Medulla oblongata (tissue), 1 donor: ENCODE results near the gene TM9SF1.
A peak's percentile ranks its signal among the peaks of the same experiment; 100 is the strongest.

Experiments
- DNase-seq: peaks from one replicate; pipeline ENCODE4 v3.0.0-alpha.2; 2015; ENCODE audit errors: extremely low spot score

The TM9SF1 gene, protein sequence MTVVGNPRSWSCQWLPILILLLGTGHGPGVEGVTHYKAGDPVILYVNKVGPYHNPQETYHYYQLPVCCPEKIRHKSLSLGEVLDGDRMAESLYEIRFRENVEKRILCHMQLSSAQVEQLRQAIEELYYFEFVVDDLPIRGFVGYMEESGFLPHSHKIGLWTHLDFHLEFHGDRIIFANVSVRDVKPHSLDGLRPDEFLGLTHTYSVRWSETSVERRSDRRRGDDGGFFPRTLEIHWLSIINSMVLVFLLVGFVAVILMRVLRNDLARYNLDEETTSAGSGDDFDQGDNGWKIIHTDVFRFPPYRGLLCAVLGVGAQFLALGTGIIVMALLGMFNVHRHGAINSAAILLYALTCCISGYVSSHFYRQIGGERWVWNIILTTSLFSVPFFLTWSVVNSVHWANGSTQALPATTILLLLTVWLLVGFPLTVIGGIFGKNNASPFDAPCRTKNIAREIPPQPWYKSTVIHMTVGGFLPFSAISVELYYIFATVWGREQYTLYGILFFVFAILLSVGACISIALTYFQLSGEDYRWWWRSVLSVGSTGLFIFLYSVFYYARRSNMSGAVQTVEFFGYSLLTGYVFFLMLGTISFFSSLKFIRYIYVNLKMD

DNA sequence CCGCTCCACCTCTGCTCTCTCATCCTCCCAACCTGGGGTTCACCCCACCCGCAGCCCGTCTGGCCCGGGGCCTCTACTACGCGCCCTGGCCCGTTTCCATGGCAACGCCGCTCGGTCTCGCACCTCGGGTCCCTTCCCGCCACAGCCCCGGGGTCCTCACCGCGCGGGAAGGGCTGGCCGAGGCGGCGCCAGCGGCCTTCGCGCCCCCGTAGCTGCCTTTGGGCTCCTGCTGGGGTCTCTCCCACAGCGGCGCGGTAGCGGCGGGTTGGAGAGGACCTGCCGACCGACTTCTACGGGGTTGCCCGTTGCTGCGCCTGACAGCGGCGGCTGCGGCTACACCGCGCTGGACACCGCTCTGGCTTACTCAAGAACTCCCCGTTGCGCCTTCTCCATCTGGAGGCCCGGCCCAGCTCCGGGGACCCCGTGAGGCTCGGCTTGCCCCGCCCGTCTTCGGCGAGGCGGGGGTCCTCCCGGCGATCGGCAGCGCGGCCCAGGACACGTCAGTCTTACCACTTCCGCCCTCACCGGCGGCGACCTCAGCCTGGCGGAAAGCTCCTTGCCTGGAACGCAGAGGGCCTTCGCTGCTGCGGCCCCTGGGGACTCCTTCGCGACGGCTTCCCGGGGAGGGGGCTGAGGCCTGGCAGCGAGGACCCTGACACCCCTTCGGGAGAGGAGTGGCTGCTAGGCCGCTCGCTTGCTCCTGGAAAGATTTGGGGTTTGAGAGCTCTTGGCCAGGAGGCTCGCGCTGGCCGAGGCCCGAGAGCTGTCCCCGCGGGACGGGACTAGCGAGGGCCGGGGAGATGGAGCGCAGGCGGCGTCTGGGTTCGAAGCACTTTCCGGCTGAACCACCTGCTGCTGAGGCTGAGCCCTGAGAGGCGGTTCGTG lies at the start of gene TM9SF1:
TSS of gene TM9SF1 (minus strand) at position 256 of the 885 bp plus-strand sequence. CDS start 422 bp downstream, outside the sequence.
- peak; percentile 88 for DNase-seq

DNA sequence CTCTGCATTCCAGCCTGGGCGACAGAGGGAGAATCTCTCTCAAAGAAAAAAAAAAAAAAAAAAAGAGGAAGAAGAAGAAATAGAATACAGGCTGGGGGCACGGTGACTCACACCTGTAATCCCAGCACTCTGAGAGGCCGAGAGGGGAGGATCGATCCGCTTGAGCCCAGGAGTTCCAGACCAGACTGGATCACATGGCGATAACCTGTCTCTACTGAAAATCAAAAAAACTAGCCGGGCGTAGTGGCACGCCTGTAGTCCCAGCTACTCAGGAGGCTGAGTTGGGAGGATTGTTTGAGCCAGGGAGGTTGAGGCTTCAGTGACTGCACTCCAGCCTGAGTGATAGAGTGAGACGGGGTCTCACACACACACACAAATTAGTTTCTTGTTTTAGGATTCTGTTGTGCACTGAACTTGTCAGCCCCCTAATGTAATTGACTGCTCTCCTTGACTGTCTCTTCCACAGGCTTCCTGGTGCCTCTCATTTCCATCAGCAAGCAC lies 48.1 kb upstream of the TM9SF1 start:
- DNase-seq, result peak; percentile 37

DNA sequence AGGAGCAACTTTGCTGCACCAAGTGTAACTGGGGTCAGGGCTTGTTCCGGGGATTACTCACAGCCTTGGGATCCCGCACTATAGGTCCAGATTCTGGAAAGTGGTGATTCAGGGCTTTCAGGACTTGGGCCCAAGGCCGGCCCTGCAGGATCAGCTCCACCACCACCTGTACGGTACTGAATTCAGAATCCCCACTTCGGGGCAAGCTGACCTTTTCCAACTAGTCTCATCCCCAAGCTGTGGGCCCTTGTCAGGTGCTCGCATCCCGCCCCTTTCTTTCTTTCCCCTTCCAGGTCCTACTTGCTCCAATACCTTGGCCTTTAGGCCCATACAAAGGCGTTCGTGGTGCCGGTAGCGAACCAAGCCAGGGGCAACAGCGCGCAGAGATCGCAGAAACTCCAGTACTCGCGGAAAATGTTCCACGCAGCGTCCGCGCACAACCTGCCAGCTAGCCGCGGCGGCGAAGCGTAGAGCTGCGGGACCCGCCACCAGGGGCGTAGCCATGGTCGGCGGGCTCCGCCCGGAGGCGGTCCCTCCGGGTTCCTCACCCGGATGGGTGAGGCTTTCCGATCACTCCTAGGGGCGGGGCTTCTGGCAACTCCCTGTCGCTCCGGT lies 46.7 kb upstream of the TM9SF1 start:
- DNase-seq, result peak; percentile 96

DNA sequence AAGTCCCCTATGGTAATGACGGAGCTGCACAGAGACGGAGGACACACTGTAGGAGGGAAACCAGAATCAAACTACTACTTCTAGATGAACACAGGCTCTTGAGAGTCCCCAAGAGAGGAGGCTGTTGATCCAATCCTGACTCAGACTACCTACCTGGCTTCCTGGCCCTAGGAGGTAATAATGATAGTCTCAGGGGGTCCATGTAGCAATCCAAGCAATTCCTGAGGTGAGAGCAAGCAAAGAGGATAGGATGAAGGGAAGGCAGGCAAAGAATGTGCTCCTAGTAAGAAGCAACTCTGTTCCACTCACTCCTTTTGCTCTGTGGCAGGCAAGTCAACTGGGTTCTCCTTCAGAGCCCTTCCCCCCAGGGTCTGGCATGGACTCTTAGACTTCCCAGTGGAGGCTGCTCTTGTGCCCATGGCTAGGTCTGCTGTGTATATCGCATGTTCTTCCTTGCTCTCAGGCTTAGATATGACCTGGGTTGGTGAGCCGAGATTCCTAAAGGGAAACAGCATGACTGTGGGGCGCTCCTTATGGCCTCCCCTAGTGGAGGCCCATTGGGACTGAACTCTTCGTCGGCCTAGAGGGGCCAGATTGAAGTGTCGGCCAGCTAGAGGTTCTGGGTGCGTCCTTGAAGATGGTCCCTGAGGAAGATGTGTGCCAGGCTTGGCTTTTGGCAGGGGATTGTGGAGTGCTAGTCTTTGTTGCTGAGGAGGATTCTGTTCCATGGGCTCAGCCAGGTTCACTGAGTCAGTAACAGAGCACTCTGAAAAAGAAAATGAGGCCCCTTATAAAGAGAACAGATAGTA lies 45.1 kb upstream of the TM9SF1 start:
- no peak for DNase-seq

DNA sequence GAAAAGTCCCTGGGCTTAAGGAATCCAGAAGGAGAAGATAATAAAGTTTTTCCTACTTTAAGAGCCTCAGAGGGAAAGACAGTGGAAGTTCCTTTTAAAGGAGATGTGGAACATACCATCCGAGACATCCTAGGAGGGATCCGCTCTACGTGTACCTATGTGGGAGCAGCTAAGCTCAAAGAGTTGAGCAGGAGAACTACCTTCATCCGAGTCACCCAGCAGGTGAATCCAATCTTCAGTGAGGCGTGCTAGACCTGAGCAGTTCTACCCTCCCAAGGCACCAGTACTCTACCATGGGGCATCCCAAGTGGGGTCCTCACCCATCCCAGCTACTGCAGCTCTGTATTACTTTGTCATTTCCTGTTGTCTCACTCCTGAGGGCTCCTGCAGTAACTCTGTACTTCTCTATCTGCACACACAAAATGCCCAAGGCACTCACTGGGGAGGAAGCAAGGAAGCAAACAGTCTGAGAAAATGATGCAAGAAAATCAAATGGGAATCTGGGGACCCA lies 43.3 kb upstream of the TM9SF1 start:
- no peak for DNase-seq

DNA sequence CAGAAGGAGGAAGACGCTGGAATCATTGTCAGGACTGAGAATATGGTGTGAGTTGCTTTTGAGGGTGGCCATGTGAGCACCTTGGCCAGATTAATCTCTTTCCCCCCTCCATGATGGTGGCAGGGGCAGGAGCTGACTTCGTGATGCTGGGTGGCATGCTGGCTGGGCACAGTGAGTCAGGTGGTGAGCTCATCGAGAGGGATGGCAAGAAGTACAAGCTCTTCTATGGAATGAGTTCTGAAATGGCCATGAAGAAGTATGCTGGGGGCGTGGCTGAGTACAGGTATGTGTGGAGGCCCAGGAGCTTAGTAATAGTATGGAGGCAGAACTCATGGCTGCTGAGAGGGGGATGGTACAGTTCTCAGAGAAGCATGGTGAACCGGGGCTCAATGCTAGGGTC lies 42.9 kb upstream of the TM9SF1 start:
- no peak for DNase-seq

DNA sequence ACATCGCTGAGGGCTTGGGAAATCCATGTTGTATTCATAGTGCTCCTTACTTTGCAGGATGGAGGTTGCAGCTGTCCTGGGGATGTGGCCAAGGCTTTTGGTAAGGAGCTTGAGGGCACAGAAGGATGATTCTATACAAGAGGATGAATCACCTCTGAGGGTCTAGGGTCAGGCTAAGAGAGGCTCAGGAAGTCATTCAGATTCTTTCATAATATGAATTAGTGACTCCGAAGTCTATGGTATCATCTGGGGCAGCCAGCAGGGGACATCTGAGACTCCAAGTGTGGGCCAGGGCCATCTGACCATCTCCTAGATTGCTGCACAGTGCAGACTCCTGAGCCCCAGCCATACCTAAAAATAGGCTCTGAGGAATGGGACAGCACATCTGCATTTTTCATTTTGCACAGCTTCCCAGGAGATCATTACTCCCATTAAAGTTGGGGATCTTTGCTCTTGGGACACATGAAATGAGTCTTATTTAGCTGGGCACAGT lies 42.3 kb upstream of the TM9SF1 start:
- no peak for DNase-seq

DNA sequence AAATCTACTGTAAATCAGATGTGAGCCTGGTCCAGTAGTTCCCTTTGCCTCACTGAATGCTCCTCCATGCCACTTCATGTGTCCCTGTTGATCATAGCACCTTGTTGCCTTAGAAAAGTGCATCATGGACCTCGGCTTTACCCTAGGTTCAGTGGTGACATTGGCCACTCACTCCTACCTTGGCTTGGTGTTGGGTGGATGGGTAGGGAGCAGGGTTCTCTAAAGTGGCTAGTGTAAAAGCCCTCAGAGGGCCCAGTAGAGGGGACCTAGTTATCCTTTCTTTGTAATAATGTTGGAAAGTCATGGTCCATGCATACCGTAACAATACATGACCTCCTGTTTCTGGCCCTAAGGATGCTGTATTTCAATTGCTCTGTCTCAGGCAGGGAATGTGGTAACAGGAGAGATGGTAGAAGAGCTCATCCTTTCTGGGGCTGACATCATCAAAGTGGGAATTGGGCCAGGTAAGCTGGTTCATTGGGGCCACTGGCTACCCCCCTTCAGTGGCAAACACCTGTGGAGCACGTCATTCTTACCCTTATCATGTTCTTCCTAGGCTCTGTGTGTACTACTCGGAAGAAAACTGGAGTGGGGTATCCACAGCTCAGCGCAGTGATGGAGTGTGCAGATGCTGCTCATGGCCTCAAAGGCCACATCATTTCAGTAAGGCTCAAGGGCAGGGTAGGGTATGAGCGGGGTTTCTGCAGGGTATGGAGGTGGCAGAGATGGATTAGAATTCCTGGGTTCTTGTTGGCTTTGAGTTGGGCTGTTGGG lies 41.6 kb upstream of the TM9SF1 start:
- DNase-seq, result no peak

DNA sequence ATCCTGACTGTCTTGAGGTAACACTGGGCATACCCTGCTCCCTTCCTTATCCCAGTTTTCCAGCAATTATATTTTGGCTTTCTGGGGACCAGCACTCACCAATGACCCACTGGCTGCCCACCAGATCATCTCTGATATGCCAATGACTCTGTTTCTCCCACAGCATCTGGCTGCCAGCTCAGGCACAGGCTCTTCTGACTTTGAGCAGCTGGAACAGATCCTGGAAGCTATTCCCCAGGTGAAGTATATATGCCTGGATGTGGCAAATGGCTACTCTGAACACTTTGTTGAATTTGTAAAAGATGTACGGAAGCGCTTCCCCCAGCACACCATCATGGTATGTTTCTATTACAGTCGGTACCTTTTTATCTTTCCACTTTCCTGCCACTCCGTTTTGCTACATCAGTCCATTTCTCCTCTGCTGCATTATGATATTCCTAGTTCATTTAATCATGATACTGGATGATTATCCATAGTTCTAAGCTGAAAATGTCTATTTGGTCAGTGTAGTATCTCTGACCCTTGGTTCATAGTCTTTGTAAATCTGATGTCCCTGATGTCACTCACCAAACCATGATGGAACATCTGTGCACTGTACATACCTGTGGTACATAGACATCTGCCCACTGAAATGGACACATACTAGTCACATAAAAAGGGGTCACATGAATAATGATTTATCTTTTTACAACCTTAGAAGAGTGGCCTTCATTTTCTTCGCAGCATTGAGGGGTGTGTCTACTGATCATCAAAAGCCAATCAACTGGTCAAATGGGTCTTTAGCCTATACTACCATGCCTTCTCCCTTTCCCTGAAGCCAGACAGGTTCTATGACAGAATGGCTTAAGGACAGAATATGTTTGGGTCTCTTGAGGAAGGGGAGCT lies 40.8 kb upstream of the TM9SF1 start:
- no peak for DNase-seq

DNA sequence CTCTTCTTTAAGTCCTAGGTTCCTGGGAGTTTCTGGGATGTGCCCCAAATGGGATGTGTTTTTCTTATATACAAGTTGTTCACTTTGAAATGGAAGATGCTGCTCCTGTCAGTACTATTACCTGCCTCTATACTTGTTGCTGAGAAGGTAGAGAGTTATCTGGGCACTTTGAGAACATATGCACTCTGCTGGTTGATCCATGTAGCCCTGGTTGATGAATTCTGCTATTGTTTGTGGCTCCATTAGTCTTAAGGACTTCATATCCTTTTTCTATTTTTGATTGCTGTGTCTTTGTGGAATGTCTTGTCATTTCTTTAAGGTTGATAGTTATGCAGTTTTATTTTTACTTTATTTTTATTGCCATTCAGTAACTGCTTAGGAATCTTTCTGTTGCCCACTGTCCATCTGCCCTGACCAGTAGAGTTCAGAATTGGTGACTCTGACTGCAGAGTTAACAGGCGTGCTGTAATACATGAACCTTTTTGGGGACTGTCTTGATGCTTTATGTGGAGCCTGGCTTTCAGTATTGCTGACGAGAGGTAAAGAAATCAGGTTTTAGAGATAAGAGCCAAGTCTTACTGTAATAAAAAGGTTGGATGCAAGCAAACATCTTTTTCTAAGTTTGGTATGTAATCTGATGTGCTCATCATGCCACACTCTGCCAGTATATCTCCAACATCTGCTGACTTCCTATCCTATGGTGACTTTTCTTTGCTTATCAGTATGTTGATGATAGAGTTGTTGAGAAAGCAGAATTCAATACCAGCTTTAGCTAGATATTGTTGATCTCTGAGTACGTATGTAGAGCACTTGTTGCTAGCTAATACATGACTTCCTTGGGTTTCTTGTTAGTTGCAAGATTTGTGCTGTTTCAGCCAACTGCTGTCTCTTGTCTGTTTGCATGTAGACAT lies 39.1 kb upstream of the TM9SF1 start:
- no peak for DNase-seq

DNA sequence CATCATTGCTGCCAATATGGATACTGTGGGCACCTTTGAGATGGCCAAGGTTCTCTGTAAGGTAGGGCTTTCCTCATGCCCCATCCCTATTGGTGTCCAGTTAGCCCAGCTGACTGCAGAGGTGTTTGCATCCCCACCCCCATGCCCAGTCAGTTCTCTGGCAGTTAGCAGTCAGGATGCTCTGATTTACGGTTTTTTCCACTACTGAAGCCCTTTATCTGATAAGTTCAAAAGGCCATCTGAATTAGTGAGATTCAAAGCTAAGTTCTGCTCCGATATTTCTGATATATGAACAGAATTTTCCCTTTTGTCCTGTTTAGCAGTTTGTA lies 38.3 kb upstream of the TM9SF1 start:
- no peak for DNase-seq

DNA sequence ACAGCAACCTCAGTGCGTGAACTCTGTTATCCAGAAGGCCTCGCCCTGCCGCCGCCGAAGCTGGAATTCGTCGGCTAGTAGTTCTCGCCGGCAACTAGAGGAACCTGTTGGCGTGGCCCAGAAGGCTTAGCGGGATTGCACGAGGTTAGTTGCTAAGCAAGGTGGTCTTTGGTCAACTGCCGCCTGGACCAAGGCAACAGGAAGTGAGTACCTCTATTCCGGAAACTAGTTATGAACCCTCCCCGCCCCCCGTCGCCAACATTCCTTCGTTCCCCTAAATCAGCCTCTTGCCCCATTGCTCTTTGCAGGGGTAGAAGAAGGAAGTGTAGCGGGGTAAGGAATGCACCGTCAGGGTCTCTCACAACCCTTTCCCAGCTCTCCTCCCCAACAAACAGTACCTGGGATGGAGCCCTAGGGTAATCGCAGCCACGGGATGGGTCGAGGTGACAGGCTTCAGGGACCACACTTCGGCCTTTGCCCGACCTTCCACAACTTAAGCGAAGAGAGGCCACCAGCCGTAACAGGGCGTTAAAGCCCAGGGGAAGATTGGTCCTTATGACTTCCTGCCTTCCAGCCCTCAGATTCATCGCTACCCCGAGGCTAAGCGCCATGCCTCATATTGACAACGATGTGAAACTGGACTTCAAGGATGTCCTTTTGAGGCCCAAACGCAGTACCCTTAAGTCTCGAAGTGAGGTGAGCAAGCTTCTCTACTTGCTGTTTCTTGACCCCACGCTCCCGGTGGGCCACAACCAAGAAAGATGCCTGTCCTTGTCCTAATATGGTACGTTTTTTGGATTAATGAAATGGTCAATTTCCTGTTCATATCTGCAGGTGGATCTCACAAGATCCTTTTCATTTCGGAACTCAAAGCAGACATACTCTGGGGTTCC lies 37.6 kb upstream of the TM9SF1 start, which contains the start of gene GMPR2:
TSS of gene GMPR2 (plus strand) at position 285 of the 893 bp plus-strand sequence. CDS start at position 610, 325 bp downstream.
- DNase-seq, result no peak

DNA sequence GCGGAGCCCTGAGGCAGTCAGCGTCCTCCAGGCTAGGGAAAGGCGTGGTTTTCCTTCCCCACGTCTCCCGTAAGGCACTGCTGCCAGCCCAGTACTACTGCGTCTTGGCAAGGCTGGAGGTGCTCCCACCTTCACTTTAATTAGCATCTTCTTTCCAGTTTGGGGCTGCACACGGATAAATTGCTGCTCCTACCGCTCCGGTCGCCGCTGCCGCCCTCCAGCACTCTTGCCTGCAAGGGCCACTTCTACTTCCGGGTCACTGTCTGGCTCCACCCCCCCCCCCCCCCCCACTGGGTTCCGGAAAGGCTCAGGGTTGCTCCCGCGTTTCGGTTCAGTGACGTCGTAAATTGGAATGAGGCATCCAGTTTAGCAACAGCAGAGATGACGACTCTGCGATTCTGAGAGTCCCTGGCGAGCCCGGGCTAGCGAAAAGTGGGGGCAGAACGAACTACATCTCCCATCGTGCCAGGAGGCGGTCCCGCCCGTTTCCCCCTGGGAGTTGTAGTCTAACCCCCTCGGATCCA lies 36.9 kb upstream of the TM9SF1 start, which contains the start of gene NEDD8:
TSS of gene NEDD8 (minus strand) at position 247 of the 524 bp plus-strand sequence. CDS start at position 147, 100 bp downstream.
- peak; percentile 97 for DNase-seq

DNA sequence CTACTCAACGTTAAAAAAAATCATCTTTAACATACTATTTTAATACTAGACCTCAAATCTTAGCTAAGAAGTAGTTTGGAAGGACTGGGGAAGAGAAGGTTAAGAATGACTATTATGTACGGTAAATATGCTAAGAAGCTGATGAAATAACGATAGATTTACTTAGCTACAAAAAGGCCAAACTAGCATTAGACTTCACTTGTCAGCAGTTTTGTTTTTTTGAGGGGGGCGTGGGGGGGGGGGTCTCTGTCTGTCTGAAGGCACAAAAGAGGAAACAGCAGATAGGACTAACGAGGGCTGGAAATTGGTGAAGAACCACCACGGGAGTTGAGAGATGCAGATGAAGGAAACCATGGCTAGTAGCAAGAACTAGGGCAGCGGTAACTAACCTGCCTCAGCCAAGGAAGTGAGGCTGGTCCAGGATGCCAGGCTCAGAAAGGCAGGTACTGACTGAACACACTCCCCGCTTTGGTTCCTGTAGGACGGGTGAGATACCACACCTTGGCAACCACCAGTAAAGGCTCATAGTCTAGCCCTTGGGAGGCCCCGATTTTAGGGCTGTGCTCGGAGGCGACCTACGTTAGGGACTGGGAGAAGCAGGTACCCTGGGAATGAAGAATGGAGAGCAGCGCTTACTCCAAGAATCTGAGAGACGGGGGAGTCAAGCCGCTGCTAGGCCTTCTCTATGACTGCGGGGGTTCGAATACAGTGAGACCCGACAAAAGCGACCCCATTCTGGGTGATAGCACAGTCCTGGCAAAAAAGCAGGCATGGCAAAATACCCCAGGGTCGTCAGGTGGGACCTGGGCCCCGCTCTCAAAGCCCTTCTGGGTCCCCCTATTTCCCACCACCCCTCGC lies 36.3 kb upstream of the TM9SF1 start:
- no peak for DNase-seq

DNA sequence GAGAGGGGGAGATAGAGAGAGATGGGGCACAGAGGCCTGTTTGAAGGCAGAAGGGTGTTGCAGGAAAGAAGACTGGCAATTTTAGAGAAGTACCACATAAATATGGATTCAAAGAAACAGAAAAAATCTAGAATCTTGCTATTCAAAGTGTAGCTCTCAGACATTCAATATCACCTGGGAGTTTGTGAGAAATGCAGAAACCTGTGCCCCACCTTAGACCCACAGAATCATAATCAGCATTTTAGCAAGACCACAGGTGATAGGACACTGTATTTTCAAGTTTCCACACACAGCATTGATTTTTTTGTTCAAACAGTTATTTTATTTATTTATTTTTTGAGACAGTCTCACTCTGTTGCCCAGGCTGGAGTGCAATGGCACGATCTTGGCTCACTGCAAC lies 33.7 kb upstream of the TM9SF1 start:
- DNase-seq, result no peak
